ENCODE results near the gene DYSF. TPM values are rescaled to one million over a fixed set of nuclear protein-coding genes. Genes with fewer than 3 reads are reported as not detected.

The DYSF gene
- total RNA-seq, 1 experiment from 2014 or later = 0.24 TPM

GRCh38 chr2:71610671-71611070 lies 157.3 kb downstream of the DYSF start:
- intact Hi-C loops (cut with micrococcal nuclease; ENCODE audit: unreplicated experiment) = loop anchor here (2.0 to 10.0 kb wide), 2 partner anchors 188 to 534 kb away; partner anchors contain the start of gene CYP26B1
- H3K27ac ChIP-seq (ENCODE audit: low read depth, low read length, poor library complexity, severe bottlenecking) = no peak overlapping the region
- TF ChIP-seq CTCF (conservative IDR thresholded peaks at IDR 0.05; ENCODE audit: low read depth, low read length) = no peak
- TF ChIP-seq EZH2 (IDR thresholded peaks at IDR 0.05; ENCODE audit: borderline replicate concordance, low read depth, low read length, poor library complexity, severe bottlenecking) = no peak
- BruUV-seq (replicated peaks) = no TSS peak
- H3K36me3 ChIP-seq (ENCODE audit: insufficient read depth, low read length, poor library complexity, severe bottlenecking) = no peaks in the 10 kb centered on the region
- no peaks in the 10 kb centered on the region for H3K9me3 ChIP-seq (ENCODE audit: low read depth, low read length, poor library complexity, severe bottlenecking)
- H3K4me3 ChIP-seq (ENCODE audit: low read depth, low read length, poor library complexity, severe bottlenecking) = no peak overlapping the region
- no peaks in the 10 kb centered on the region for H3K27me3 ChIP-seq (replicated peaks; ENCODE audit: insufficient read depth, low read depth, low read length, poor library complexity)
- ChIA-PET POLR2A (ENCODE audit: low non-redundant PET) (no interaction called here), CTCF (no interaction called here)
- no peaks in the 10 kb centered on the region for H3K4me1 ChIP-seq (ENCODE audit: insufficient read depth, low read length, poor library complexity, severe bottlenecking)
- DNase-seq (ENCODE audit: low spot score) = no peak

GRCh38 chr2:71611247-71611646 lies 157.9 kb downstream of the DYSF start:
- BruUV-seq (replicated peaks) = no TSS peak
- no peak for TF ChIP-seq EZH2 (IDR thresholded peaks at IDR 0.05; ENCODE audit: borderline replicate concordance, low read depth, low read length, poor library complexity, severe bottlenecking)
- TF ChIP-seq CTCF (conservative IDR thresholded peaks at IDR 0.05; ENCODE audit: low read depth, low read length) = no peak
- intact Hi-C loops (cut with micrococcal nuclease; ENCODE audit: unreplicated experiment) = loop anchor here (2.0 to 10.0 kb wide), 2 partner anchors 188 to 534 kb away; partner anchors contain the start of gene CYP26B1
- DNase-seq (ENCODE audit: low spot score) = no peak
- Histone ChIP-seq H3K27me3 (replicated peaks; ENCODE audit: insufficient read depth, low read depth, low read length, poor library complexity) (no peaks in the 10 kb centered on the region), H3K27ac (ENCODE audit: low read depth, low read length, poor library complexity, severe bottlenecking) (no peak overlapping the region), H3K9me3 (ENCODE audit: low read depth, low read length, poor library complexity, severe bottlenecking) (no peaks in the 10 kb centered on the region), H3K36me3 (ENCODE audit: insufficient read depth, low read length, poor library complexity, severe bottlenecking) (no peaks in the 10 kb centered on the region), H3K4me1 (ENCODE audit: insufficient read depth, low read length, poor library complexity, severe bottlenecking) (no peaks in the 10 kb centered on the region), H3K4me3 (ENCODE audit: low read depth, low read length, poor library complexity, severe bottlenecking) (no peak overlapping the region)
- POLR2A ChIA-PET (ENCODE audit: low non-redundant PET) = no interaction called here
- CTCF ChIA-PET = no interaction called here

GRCh38 chr2:71611781-71612527 lies 158.6 kb downstream of the DYSF start:
- TF ChIP-seq EZH2 (IDR thresholded peaks at IDR 0.05; ENCODE audit: borderline replicate concordance, low read depth, low read length, poor library complexity, severe bottlenecking) (no peak), CTCF (conservative IDR thresholded peaks at IDR 0.05; ENCODE audit: low read depth, low read length) (no peak)
- no peak for DNase-seq (ENCODE audit: low spot score)
- intact Hi-C loops (cut with micrococcal nuclease; ENCODE audit: unreplicated experiment) = loop anchor here (2.0 to 10.0 kb wide), 2 partner anchors 187 to 533 kb away; partner anchors contain the start of gene CYP26B1
- Histone ChIP-seq H3K27ac (ENCODE audit: low read depth, low read length, poor library complexity, severe bottlenecking) (no peak overlapping the region), H3K9me3 (ENCODE audit: low read depth, low read length, poor library complexity, severe bottlenecking) (no peaks in the 10 kb centered on the region), H3K36me3 (ENCODE audit: insufficient read depth, low read length, poor library complexity, severe bottlenecking) (no peaks in the 10 kb centered on the region), H3K27me3 (replicated peaks; ENCODE audit: insufficient read depth, low read depth, low read length, poor library complexity) (no peaks in the 10 kb centered on the region), H3K4me1 (ENCODE audit: insufficient read depth, low read length, poor library complexity, severe bottlenecking) (no peaks in the 10 kb centered on the region), H3K4me3 (ENCODE audit: low read depth, low read length, poor library complexity, severe bottlenecking) (no peak overlapping the region)
- BruUV-seq (replicated peaks) = no TSS peak
- ChIA-PET CTCF (no interaction called here), POLR2A (ENCODE audit: low non-redundant PET) (no interaction called here)
